GM21423 (cell line): Measurements from ENCODE around the gene CABP2.
"Not testable (repeated sequence)": the region's sequence is repeated elsewhere in the genome, so short reads cannot be mapped to it uniquely, and the experiment has no call there.

Experiments used
- ATAC-seq: cut with Tn5 transposase; IDR thresholded peaks from one replicate; pipeline ENCODE4 v1.9.1; 2021; ENCODE audit warnings: mild to moderate bottlenecking, moderate library complexity; ENCODE audit not compliant: unreplicated experiment

The CABP2 gene

DNA sequence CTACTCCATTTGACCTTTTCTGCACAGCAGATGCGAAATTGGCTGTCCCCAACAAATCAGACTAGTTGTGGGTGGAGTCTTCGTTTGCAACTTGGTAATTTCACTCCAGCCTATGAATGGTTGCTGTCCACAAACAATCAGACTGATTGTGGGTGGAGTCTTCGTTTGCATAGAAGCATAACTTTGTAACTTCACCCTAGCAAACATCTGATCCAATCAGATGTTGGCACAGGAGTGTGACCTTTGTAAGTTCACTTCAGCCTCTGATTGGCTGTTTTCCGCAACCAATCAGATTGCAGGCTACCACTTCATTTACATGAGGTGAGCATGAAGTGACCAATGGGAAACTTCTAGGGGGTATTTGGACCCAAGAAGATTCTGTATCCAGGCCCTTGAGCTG is 16.3 kb upstream of the CABP2 start:
- no peak for ATAC-seq

DNA sequence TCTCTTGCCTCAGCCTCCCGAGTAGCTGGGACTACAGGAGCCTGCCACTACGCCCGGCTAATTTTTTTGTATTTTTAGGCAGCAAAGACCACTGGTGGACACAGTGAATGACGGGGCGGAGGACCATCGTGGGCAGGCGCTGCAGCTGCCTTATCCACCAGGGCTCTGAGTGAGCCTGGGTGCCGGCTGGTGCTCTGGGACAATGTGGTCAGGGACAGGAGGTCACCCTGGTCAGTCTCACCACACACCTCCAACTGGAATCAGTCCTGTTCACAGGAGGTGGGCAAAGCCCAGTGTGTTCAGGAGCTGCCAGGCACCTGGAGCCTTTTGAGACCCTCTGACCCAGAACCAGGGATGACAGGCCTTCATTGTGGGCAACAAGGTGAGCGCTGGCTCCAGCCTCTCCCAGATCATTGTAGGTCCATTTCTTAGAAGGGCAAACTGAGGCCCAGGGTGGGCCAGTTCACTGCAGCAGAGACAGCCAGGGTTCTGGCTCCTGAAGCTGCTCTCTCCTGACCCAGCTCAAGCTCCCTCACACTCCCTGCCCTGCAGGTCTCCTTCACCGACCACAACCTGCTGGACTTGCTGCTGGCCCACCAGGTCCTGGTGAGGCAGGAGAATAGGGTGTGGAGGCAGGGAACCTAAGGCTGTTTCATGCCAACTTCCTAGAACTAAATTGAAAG is 15.7 kb upstream of the CABP2 start:
- ATAC-seq, result no peak

DNA sequence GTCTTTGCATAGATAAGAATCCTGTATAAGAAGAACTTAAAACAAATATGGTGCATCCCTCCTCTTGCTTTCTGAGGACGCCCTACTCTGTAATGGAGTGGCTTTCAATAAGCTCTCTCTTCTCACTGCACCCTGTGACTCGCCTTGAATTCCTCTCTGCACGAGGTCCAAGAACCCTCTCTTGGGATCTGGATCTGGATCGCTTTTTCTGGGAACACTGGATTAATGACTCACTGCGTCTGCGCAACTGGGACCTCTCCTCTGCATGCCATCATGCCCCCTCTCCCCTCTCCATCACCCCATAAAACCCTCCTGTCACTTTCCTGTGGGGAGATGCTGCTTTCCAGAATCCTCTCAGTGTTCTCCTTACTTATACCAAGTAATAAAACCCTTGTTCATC is 15.1 kb upstream of the CABP2 start:
- no peak for ATAC-seq

DNA sequence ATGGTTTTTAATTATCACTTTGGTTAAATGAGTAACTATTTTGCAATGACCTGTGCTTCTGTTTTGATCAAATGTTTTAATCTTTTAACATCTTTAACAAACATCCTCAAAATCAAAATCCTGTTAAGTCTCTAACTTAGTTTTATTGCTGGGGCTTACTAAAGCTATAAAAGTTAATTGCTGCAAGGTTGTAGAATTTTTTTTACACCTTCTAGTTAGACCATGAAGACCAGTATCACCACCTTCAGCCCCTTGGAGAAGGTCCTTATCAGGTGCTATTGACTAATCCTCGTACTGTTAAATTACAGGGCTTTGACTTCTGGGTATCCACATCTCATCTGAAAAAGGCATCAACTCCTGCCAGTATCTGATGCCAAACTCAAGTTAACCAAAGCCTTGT is 12.3 kb upstream of the CABP2 start:
- no peak for ATAC-seq

DNA sequence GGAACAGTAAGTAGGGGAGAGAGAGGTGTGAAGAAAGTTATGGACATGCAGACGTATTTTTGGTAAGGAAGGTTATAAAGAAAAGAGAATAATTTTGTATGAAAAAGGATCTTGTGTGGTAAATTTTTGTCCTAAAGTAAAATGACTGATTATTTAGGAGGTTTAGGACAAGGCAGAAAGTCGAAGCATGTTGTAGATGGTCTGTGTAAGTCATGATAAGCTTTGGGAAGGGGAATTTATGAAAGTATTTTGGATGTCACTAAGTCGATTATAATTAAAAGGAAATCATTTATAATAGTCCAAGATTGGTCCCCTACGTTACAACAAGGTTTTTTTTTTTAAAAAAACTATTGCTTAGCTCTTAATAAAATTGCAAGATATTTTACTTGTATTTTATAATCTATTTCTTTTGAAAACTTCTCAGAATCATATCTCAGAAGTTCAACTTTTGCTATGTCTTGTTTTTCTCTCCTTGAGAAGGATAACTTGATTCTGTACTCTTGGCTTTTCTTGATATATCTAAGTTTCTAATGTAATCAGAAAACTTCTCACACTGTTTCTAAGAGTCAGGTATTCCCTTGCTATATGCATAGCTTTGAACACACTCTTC is 10.9 kb upstream of the CABP2 start:
- no peak for ATAC-seq

DNA sequence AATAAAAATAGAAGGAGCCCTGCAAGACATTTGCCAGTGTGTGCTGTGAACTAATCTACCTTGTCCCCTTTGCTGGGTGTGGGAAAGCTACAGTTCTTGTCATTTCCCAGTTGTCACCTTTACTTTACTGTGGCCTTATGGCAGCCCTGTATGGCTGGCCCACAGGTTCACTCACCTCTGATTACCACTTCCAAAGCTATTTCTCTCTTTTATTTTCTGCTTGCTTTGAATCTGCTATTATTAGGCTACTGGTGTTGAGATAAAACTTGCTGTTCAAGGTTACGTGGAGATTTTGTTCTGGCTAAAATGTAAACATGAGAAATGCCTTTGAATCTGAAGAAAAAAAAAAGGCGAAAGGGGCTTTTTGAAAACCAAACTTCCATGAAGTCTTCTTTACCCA is 9.6 kb upstream of the CABP2 start:
- ATAC-seq, result no peak

DNA sequence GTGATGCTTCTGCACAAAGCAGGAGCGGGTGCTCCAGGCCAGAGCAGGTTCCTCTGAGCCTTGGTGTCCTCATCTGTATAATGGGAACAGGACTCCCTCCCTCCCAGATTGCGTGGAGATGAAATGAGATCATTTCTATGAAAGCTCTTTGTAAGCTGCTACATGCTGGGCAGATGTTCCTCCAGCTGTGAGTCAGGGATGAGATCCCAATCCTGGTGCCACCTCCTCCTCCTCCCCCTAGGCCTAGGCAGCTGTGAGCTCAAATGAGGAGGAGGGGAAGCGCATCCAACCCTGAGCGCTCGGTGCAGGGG is 7.0 kb upstream of the CABP2 start:
- no peak for ATAC-seq

DNA sequence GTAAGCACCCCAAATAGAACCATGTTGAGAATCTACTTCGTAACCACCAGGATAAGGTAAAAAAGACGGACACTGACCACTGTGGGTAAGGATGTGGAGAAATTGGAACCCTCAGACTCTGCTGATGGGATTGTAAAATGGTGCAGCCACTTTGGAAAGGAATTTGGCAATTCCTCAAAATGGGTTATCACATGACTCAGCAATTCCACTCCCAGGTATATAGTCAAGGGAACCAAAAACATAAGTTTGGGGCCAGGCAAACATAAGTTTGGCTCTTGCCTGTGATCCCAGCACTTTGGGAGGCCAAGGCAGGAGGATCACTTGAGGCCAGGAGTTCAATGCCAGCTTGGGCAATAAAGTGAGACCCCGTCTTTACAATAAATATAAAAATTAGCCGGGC is 5.1 kb upstream of the CABP2 start:
- no peak for ATAC-seq

DNA sequence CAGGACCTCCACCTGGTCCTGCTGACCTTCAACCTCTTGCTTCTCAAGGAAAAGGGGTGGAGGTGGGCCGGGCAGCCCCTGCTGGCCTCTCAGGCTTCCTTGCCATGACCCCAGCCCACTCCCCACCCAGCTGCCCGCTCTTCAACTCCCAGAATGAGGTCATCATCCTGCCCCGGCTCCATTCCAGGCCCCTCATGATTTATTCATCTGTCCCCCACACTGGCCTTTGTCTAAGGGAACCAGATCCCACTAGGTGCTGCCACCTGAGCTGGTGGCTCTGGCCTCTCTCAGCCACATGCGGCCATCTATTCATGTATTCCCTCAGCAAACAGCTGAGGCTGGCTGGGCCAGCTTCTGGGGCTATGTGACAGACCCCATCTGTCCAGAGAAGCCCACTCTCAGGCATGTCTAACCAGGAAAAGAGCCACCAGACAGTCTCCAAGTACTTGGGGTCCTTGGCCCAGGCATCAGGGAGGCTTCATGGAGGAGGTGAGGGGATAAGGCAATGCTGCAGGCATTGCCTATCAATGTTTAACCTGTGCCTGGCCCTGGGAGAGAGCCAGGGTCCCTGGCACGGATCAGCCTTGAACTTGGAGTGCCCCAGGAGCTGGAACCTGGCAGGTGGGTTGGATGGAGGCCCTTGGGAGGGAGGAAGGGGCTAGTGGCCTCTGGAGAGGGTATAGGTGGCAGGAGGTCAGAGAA is 2.2 kb upstream of the CABP2 start:
- no peak for ATAC-seq

DNA sequence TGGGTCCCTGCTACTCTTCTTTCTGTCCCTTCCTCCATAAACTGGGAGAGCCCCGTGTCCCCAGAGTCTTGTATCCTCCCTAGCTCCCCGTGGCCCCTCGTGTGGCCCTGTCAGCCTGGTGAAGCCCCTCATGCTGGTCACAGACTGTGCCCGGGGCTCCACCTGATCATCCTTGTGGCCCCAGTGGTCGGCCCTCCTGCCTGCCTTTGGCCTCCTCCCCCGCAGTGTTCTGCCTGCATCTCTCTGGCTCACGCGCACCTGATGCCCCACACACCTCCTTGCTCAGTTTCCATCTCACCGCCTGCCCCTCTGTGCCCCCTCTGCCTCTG is 1.2 kb upstream of the CABP2 start:
- ATAC-seq, result no peak

DNA sequence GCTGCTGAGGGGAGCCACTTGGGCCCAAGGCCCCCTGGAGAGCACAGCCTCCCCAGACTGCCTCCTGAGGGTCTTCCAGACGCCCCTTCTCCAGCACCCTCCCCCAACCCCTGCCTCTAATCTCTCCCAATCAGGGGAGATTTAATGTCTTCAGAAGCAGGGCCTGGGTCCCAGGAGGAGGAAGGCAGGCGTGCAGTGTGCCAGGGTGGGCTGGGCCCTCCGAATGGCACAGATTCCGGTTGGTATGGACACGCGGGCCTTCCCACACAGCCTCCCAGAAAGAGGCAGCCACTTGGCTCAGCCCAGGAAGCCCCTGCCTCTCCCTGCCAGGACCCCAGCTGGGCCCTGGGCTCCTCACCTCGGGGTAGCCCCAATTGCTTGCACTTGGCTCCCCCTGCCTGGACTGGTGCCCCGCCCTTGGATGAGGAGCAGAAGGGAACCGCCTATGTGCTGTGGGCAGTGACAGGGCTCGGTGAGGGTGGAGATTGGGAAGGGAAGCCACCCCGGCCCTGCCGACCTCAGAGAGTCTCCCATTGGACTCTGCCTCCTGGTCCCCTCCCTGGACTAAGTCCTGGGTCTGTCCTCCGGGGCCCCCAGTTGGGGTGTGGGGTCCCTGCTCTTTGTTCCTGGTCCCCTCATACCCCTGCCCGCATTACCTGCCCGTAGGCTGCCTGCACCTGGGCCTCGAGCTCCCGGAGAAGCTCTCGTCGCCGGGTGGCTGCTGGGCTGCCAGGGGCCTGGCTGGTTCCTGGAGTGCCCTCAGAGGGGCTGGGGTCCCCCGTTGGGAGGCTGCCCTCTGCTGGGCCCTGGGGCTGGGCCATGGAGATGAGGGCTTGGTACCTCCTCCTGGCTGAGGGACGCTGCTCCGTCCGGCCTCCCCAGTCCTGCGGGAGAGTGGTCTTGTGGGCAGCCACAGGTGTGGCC is 572 bp upstream of the CABP2 start:
- ATAC-seq, result no peak

DNA sequence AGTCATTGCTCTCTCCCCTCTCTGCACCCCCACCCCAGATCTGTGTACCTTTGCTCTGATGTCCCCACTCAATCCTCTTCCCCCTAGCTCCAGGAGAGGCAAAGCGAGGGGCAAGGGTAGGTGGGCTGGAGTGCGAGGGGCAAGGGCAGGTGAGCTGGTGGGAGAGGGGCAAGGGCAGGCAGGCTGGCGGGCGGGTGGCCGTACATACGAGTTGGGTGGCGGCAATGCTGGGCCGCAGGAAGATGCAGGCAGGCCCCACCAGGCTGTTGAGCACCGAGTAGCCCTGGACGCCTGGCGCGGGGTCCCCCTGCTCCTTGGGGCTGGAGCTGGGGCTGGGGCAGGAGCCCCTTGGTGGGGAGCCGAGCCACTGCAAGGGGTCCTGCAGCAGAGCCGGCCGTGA is 908 bp downstream of the CABP2 start:
- no peak for ATAC-seq

DNA sequence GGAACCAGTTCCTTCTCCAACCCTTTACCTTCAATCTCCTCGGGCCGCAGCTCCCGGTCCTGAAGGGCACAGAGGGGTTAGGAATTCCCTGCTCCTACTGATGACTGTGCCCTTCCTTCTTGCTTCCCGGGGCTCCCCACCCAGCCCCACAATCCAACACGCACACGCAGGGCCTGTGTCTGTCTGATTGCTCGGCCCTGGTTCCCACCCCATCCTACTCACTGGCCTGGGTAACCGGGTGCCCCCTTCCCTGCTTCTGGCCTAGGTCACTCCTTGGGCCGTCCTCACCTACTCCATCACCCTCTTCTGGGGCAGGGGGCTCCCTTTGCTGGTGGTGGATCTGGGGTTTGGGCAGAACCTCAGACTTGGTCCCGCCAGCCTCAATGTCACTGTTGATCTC is 1.3 kb downstream of the CABP2 start:
- no peak for ATAC-seq

DNA sequence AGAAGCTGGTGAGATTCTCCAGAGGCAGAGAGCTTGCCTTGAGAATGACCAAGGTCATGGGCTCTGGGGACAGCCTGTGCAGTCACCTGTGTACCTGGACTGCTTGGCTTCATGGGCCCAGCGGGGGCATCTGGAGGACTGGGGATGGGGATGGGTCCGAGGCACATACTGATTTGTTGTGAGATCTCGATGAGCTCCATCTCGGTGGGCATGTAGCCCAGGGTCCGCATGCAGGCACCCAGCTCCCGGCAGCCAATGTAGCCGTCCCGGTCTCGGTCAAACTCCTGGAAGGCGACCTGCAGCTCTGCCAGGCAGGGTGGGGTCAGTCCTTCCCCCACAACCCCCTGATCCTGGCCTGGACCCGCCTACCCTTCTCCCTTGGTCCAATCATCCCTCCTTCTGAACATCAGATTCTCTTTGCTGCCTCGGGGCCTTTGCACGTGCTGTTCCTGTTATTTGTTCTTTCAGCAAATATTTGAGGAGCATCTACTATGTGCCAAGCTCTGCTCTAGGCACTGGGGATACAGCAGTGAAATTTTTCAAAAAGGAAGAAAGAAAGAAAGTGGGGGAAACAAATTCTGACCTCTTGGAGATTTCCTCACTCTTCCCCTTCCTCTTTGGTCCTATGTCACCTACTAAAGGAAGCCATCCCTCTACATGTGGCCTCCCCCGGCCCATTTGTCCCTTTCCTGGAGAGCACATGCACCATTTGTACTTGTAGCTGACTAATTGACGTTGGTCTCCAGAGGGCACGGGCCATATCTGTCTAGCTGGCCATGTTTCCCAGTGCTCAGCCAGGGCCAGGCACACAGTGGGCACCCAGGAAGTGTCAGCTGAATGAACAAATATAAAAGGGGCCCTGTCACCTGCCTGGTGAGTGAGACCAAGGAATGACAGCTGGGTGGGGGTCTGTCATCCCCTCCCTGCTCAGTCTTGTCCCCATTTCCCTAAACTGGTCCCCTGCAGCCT is 2.1 kb downstream of the CABP2 start:
- no peak for ATAC-seq

DNA sequence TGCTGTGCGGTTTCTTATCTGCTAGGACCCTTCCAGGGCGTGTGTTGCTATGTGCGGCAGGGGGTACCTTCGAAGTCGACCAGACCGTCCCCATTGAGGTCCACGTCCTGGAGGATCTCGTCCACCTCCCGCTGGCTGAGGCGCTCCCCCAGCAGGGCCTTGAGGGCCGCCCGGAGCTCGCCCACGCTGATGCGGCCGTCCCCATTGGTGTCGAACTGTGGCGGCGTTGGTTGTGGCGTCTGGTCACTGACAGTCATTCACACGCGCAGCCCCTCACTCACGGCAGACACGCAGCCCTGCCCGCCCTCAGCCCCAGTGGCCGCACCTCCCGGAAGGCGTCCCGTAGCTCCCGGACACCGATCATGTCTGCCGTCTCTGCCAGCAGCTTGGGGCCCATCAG is 3.5 kb downstream of the CABP2 start:
- ATAC-seq, result no peak

DNA sequence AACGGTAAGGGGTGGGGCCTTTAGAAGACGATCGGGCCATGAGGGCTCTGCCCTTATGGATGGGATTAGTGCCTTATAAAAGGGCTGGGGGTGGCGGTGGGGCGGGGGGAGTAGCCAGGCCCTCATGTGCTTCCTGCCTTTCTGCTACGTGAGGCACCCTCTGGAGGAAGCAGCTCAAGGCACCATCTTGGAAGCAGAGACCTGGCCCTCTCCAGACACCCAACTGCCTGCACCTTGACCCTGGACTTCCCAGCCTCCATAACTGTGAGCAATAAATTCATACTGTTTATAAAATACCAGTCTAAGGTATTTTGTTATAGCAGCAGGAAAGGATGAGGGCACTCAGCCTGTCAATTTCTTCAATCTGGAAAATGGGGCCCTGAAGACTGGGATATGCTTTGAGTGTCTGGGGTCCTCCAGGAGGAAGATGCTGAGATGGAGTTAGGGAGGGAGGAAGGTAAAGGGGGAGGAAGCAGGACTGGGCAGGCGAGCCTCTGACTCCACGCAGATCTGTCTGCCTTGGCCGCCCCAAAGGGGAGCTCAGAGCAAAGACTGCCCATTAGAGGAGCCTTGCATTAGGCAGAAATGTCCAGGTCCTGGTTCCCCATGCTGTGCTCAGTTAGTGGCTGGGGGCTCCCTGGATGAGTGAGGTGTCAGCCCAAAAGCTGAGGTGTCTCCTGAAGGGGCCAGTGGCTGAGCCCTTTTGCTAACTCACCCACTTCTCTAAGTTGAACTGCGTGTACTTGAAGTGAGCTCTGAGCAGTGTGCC is 5.3 kb downstream of the CABP2 start:
- no peak for ATAC-seq

DNA sequence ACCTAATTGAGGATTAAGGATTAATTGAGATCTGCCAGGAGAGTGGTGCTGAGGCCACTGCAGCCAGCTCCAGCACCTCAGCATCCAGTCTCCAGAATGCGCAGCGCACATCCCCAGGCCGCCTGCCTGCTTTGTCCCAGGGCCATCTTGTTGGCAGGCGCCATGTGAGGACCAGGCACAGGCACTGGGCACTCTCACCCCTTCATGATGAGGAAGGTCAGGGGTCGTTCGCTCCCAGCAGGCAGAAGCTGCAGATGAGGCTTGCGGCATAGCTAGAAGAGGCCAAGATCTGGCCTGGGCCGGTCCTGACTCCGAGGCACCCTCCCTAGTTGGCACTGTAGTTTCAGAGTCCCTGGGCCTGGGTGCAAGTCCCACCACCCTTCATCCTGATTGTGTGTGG is 6.4 kb downstream of the CABP2 start:
- ATAC-seq, result no peak

DNA sequence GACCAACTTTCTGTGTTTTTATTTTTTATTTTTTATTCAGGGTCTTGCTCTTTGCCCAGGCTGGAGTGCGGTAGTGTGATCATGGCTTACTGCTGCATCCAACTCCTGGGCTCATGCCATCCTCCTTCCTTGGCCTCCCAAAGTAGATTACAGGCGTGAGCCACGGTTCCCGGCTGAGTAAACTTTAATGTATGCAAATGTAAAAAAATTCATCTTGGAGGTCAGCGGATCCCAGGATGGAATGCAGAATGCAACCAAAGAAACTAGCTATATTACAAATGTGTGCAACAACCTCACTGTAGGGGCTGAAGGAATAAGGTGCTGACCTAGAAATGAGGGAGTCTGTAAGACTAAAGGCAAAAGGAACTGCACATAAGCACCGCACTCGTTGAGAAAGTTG is 9.1 kb downstream of the CABP2 start:
- ATAC-seq, result no peak

DNA sequence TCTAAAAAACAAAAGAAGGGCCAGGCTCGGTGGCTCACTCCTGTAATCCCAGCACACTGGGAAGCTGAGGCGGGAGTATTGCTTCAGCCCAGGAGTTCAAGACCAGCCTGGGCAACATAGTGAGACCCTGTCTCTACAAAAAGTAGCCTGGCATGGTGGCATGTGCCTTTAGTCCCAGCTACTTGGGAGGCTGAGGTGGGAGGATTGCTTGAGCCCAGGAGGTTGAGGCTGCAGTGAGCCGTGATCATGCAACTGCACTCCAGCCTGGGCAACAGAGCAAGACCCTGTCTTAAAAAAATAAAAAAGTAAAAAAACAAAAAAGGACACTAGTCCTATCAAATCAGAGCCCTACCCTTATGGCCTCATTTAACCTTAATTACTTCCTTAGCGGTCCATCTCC is 11.7 kb downstream of the CABP2 start:
- not testable (repeated sequence) for ATAC-seq

DNA sequence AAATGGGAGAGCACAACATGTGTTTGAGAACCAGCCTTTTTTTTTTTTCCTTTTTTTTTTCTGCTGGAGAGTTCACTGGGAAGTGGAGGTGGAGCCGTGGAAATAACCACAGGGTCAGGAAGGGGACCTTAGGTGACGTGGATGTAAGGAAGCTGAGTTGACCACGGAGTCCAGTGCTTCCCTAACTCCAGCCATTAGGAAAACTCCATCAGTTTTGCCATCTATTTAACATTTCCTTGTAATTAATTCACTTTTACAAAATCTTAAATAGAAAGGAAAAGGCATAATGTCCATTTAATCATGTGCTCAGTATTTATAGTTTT is 13.3 kb downstream of the CABP2 start:
- ATAC-seq, result no peak
